Neural progenitor cell (in vitro differentiated cells): ENCODE measurements around the gene COLEC11.

Source experiments
- CTCF ChIP-seq: fragments of 200-600 bp; sonication (generic); IDR thresholded peaks from 2 replicates; pipeline ENCODE4 v1.5.1; 2017; ENCODE audit warnings: antibody characterized with exemption, mild to moderate bottlenecking
- EZH2 ChIP-seq: fragments of 200-600 bp; sonication (generic); IDR thresholded peaks from 2 replicates; pipeline ENCODE4 v1.6.1; 2017; ENCODE audit warnings: antibody characterized with exemption, mild to moderate bottlenecking, moderate library complexity

- TF ChIP-seq EZH2 (no peak), CTCF (no peak)
Observed at GRCh38 chr2:3654531-3655225, 59.8 kb downstream of the COLEC11 start.
